HG03066 (cell line): Measurements from ENCODE around the gene NKAIN2.
"Not testable (repeated sequence)": the region's sequence is repeated elsewhere in the genome, so short reads cannot be mapped to it uniquely, and the experiment has no call there.

ENCODE experiments used
- ATAC-seq: cut with Tn5 transposase; IDR thresholded peaks from one replicate; pipeline ENCODE4 v1.9.1; 2021; ENCODE audit warnings: low read depth; ENCODE audit not compliant: unreplicated experiment

The NKAIN2 gene

GRCh38 chr6:124712532-124712931, 908.9 kb downstream of the NKAIN2 start:
- ATAC-seq: not testable (repeated sequence)

GRCh38 chr6:124714728-124715127, 911.1 kb downstream of the NKAIN2 start:
- no peak for ATAC-seq

GRCh38 chr6:124719913-124720312, 916.2 kb downstream of the NKAIN2 start:
- ATAC-seq: no peak

- ATAC-seq: no peak
Measured at GRCh38 chr6:124721331-124721730, 917.7 kb downstream of the NKAIN2 start.

- no peak for ATAC-seq
Measured at GRCh38 chr6:124722141-124722878, 918.6 kb downstream of the NKAIN2 start.

GRCh38 chr6:124723671-124724070, 920.0 kb downstream of the NKAIN2 start:
- no peak for ATAC-seq

GRCh38 chr6:124737804-124738203, 934.1 kb downstream of the NKAIN2 start:
- ATAC-seq: not testable (repeated sequence)

GRCh38 chr6:124738482-124738881, 934.8 kb downstream of the NKAIN2 start:
- no peak for ATAC-seq

- ATAC-seq: no peak
Measured at GRCh38 chr6:124741341-124741740, 937.7 kb downstream of the NKAIN2 start.

- ATAC-seq: no peak
Measured at GRCh38 chr6:124742971-124743370, 939.3 kb downstream of the NKAIN2 start.

- no peak for ATAC-seq
Measured at GRCh38 chr6:124743420-124743819, 939.8 kb downstream of the NKAIN2 start.

GRCh38 chr6:124747349-124747748, 943.7 kb downstream of the NKAIN2 start:
- no peak for ATAC-seq

- no peak for ATAC-seq
Measured at GRCh38 chr6:124748778-124749177, 945.1 kb downstream of the NKAIN2 start.

GRCh38 chr6:124753001-124753400, 949.3 kb downstream of the NKAIN2 start:
- ATAC-seq: no peak

- ATAC-seq: no peak
Measured at GRCh38 chr6:124753562-124754105, 950.0 kb downstream of the NKAIN2 start.

- ATAC-seq: no peak
Measured at GRCh38 chr6:124755321-124755720, 951.7 kb downstream of the NKAIN2 start.

- no peak for ATAC-seq
Measured at GRCh38 chr6:124757560-124757959, 953.9 kb downstream of the NKAIN2 start.

GRCh38 chr6:124758663-124759062, 955.0 kb downstream of the NKAIN2 start:
- no peak for ATAC-seq

GRCh38 chr6:124765280-124765679, 961.6 kb downstream of the NKAIN2 start:
- no peak for ATAC-seq

- no peak for ATAC-seq
Measured at GRCh38 chr6:124768224-124768623, 964.6 kb downstream of the NKAIN2 start.

GRCh38 chr6:124769811-124770544, 966.3 kb downstream of the NKAIN2 start:
- ATAC-seq: no peak

GRCh38 chr6:124770784-124771183, 967.1 kb downstream of the NKAIN2 start:
- no peak for ATAC-seq
